ENCODE measurements around the gene MRPS14.
"Not testable (repeated sequence)": the region's sequence is repeated elsewhere in the genome, so short reads cannot be mapped to it uniquely, and the experiment has no call there.

Gene MRPS14

DNA sequence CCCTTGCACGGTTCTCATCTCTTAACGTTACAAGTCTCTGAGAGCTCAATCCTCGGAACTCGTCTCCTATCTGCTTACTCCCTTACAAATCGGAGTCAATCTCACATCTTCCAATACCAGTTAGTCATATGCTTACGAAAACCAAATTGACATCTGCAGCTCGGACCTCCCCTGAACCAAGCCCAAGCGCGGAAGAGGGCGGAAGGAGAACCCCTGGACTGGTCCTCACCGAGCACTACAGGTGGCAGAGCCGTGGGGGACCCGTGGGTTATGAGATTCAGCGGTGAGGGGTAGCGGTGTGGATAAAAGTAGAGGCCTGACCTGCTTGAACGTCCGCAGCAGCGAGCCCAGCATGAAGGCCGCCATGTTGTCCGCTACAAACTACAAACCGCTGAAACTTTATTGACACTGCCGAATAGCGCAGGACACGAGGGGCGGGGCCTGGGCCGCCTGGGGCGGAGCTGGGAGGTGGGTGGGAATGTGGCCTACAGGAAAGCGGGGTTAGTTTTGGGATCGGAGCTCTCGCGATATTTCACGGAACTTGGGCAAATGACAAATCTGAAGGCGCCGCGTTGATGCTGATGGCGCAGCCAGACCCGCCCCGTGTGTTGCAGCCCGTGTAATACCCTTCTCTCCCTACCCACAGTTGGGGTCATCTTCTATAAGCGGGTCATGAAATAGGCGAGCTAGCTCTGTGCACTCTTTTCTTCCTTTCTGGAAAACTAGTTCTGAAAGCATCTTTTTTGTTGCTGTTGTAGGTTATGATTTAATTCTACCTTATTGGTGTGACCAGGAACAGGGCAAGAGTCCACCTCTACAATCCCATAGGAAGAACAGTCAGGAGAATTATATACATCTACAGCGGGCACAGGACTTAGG is at the start of gene MRPS14:
MRPS14 (minus strand) TSS at position 383 of the 879 bp plus-strand sequence; CDS start at position 366, 17 bp downstream.
- peak; percentile 84 to 100 for DNase-seq (ENCODE audit: low read depth in 1 of 2, low spot score in 1 of 2)
- 0 out of 2 replicates have a peak, but pooled peaks have one; percentile 29 for TF ChIP-seq JUND (IDR thresholded peaks at IDR 0.05; ENCODE audit: low read depth)
- in situ Hi-C loops (cut with HindIII; ENCODE audit: low pct_unique_long_range_greater_than_20kb, low sequenced_read_pairs) = no loop called here

- in situ Hi-C loops (cut with HindIII; ENCODE audit: low pct_unique_long_range_greater_than_20kb, low sequenced_read_pairs) = no loop called here
Observed at GRCh38 chr1:175072099-175072951, 49.1 kb upstream of the MRPS14 start.

DNA sequence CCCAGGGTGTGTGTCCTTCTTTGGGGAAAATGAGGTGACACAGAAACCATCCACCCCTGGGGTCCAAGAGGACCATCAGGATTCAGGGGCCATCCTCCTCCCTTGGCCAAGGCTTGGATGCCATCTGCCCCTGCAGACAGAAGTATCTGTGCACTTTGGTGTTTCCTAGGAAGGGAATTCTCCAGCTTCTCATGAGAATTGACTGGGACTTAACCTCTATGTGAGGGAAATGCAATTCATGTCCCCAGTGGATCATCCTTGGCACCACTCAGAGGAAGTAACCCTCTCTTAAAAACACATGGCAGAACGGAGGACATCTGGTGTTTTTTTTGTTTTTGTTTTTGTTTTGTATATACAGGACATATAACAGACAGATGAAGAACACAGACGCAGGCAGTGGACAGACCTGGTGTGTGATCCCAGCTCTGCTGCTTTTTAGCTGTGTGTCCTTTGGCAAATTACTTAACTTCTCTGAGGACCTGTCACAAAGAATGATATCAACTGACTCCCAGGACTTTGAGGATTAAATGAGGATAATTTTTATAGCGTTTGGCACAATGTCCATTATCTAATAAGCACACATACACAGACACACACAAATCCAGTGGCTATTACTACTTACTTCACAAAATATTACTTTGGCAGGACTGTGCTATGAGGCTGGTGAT is 48.2 kb upstream of the MRPS14 start:
- in situ Hi-C loops (cut with HindIII; ENCODE audit: low pct_unique_long_range_greater_than_20kb, low sequenced_read_pairs) = no loop called here
- no peak for TF ChIP-seq JUND (IDR thresholded peaks at IDR 0.05; ENCODE audit: low read depth)
- DNase-seq (ENCODE audit: low read depth in 1 of 2, low spot score in 1 of 2) = no peak

More at GRCh38 chr1:175072099-175072951, 49.1 kb upstream of the MRPS14 start:
- TF ChIP-seq JUND (IDR thresholded peaks at IDR 0.05; ENCODE audit: low read depth) = no peak
- DNase-seq (ENCODE audit: low read depth in 1 of 2, low spot score in 1 of 2) = peak in 1 of 2 experiments; percentile 42

- no peak for TF ChIP-seq JUND (IDR thresholded peaks at IDR 0.05; ENCODE audit: low read depth)
- no peak for DNase-seq (ENCODE audit: low read depth in 1 of 2, low spot score in 1 of 2)
- in situ Hi-C loops (cut with HindIII; ENCODE audit: low pct_unique_long_range_greater_than_20kb, low sequenced_read_pairs) = no loop called here
Observed at GRCh38 chr1:175070818-175071217, 47.6 kb upstream of the MRPS14 start.

DNA sequence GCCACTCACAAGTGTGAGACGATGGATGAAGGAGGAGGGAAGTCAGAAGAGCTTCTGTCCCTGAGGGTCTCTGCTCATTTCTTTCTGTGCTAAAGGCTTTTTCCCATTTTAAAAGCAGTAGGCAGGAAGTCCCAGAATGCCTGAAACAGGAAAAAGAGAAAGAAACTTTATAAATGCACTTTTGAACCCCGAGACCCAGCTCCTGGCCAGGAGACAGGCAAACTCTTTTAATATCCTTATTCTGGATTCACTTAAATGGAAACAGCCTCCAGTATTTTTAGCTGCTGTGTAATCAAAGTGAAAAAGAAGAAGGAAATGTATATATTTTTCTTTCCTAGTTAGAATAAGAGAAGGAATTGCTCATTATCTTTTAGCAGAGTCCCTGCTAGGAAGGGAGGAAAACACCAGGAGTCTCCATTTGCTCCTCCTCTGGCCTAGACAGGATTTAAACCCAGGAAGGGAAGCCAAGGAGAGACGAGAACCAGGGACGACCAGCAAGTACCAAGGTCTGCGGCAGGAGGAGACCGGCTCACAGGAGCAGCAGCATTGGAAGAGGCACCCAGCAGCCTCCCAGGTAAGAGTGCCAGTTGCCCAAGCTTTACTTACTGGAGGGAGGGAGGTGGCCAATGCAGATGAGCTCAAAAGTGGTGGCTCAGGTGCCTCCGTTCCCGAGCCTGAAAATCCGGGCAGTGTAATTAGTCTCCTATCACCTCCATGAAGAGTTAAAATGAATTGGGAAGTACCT is 44.3 kb upstream of the MRPS14 start, which contains the start of gene TNN:
TNN (plus strand) TSS at position 472 of the 745 bp plus-strand sequence. CDS start 9,586 bp downstream, outside the sequence.
- in situ Hi-C loops (cut with HindIII; ENCODE audit: low pct_unique_long_range_greater_than_20kb, low sequenced_read_pairs) = no loop called here

DNA sequence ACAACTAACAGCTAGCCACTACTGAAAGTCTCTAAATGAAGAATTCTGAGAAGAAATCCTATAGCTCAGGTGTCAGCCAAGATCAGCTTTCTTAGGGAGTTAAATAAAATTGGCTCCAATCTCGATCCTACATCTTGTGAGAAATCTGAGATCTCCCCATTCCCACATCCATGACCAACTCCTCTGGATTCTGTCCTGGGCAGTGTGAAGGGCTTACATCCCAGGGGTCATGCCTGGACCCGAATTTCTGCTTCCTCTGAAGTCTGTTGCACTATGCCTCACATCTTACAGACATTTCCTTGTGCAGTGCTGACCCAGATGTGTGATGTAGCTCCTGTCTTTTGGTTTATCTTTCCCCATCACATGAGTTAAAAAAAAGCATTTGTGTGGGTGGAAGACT is 39.6 kb upstream of the MRPS14 start:
- DNase-seq (ENCODE audit: low read depth in 1 of 2, low spot score in 1 of 2) = no peak
- in situ Hi-C loops (cut with HindIII; ENCODE audit: low pct_unique_long_range_greater_than_20kb, low sequenced_read_pairs) = no loop called here
- no peak for TF ChIP-seq JUND (IDR thresholded peaks at IDR 0.05; ENCODE audit: low read depth)

More for the DNA sequence above, 44.3 kb upstream of the MRPS14 start, which contains the start of gene TNN:
- DNase-seq (ENCODE audit: low read depth in 1 of 2, low spot score in 1 of 2) = no peak
- no peak for TF ChIP-seq JUND (IDR thresholded peaks at IDR 0.05; ENCODE audit: low read depth)

DNA sequence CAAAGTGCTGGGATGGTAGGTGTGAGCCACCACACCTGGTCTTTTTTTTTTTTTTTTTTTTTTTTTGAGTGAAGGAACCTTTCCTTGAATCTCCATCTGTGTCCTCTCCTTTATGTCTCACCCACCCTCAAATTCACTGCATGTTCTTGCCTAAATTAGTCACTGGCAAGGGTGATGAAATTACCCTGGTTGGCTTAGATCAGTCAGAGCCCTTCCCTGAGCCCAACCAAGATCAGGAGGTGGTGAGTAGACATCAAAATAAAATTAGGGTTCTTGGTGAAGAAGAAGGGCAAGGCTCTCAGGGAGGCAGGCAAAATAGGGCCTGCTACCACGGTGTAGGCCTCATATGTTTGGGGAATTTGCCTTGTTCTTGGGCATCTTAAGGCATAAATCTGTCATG is 39.1 kb upstream of the MRPS14 start:
- DNase-seq (ENCODE audit: low read depth in 1 of 2, low spot score in 1 of 2) = no peak
- in situ Hi-C loops (cut with HindIII; ENCODE audit: low pct_unique_long_range_greater_than_20kb, low sequenced_read_pairs) = no loop called here
- no peak for TF ChIP-seq JUND (IDR thresholded peaks at IDR 0.05; ENCODE audit: low read depth)

GRCh38 chr1:175054736-175055135 is 31.5 kb upstream of the MRPS14 start:
- in situ Hi-C loops (cut with HindIII; ENCODE audit: low pct_unique_long_range_greater_than_20kb, low sequenced_read_pairs) = no loop called here

GRCh38 chr1:175050992-175051391 is 27.8 kb upstream of the MRPS14 start:
- in situ Hi-C loops (cut with HindIII; ENCODE audit: low pct_unique_long_range_greater_than_20kb, low sequenced_read_pairs) = no loop called here
- no peak for TF ChIP-seq JUND (IDR thresholded peaks at IDR 0.05; ENCODE audit: low read depth)
- DNase-seq (ENCODE audit: low read depth in 1 of 2, low spot score in 1 of 2) = no peak

More at GRCh38 chr1:175054736-175055135, 31.5 kb upstream of the MRPS14 start:
- DNase-seq (ENCODE audit: low read depth in 1 of 2, low spot score in 1 of 2) = no peak
- TF ChIP-seq JUND (IDR thresholded peaks at IDR 0.05; ENCODE audit: low read depth) = no peak

DNA sequence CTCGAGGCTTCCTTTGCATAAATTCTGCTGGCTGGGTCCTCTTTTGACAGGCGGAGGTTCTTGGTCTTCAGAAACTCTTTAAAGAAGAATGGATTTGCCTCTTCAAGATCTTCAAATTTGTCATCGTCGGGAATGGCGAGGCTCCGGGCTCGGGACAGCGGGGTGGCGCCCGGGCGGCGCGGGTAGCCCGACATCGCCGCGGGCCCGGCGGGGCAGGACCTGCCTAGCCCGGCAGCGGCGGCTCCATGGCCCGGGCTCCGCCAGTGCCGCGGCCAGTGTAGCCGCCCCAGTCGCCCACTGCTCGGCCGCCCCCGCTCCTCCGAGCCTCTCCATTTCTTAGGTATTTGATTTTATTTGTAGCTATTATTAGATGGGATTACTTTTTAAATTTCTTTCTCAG is 22.3 kb upstream of the MRPS14 start:
- DNase-seq (ENCODE audit: low read depth in 1 of 2, low spot score in 1 of 2) = no peak
- in situ Hi-C loops (cut with HindIII; ENCODE audit: low pct_unique_long_range_greater_than_20kb, low sequenced_read_pairs) = no loop called here
- no peak for TF ChIP-seq JUND (IDR thresholded peaks at IDR 0.05; ENCODE audit: low read depth)

GRCh38 chr1:175045097-175045496 is 21.9 kb upstream of the MRPS14 start:
- no peak for DNase-seq (ENCODE audit: low read depth in 1 of 2, low spot score in 1 of 2)
- TF ChIP-seq JUND (IDR thresholded peaks at IDR 0.05; ENCODE audit: low read depth) = no peak
- in situ Hi-C loops (cut with HindIII; ENCODE audit: low pct_unique_long_range_greater_than_20kb, low sequenced_read_pairs) = no loop called here

- DNase-seq (ENCODE audit: low read depth in 1 of 2, low spot score in 1 of 2); in situ Hi-C loops (cut with HindIII; ENCODE audit: low pct_unique_long_range_greater_than_20kb, low sequenced_read_pairs): not testable (repeated sequence)
Observed at GRCh38 chr1:175044591-175044990, 21.4 kb upstream of the MRPS14 start.
